Measurements from ENCODE around the gene SLC8A1.

DNA sequence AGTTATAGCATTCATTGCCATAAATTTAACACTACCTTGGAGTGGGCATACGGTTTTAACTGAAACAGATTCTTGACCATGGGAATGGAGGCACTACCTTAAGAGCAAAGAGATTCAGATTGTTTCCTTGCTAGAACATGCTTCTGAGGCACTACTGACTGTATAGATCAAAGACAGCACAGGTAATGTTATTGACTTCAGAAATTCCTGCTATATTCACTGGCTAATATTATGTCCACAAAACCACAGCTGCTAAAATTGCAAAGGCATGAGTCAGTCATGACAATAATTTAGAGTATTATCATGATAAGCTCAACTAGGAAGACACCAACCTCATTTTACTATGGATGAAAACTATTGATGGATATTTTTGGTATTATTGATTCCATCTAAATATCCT is 39.4 kb downstream of the SLC8A1 start:
- TF ChIP-seq, protein P1, sequence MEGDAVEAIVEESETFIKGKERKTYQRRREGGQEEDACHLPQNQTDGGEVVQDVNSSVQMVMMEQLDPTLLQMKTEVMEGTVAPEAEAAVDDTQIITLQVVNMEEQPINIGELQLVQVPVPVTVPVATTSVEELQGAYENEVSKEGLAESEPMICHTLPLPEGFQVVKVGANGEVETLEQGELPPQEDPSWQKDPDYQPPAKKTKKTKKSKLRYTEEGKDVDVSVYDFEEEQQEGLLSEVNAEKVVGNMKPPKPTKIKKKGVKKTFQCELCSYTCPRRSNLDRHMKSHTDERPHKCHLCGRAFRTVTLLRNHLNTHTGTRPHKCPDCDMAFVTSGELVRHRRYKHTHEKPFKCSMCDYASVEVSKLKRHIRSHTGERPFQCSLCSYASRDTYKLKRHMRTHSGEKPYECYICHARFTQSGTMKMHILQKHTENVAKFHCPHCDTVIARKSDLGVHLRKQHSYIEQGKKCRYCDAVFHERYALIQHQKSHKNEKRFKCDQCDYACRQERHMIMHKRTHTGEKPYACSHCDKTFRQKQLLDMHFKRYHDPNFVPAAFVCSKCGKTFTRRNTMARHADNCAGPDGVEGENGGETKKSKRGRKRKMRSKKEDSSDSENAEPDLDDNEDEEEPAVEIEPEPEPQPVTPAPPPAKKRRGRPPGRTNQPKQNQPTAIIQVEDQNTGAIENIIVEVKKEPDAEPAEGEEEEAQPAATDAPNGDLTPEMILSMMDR (IDR thresholded peaks at IDR 0.05): no peak
- TF ChIP-seq POLR2AphosphoS5 (IDR thresholded peaks at IDR 0.05): no peak
- TF ChIP-seq EP300 (IDR thresholded peaks at IDR 0.05; ENCODE audit: low read depth): no peak
